ENCODE results near the gene TMX3. TPM values are rescaled to one million over a fixed set of nuclear protein-coding genes. Genes with fewer than 3 reads are reported as not detected.
A peak's percentile ranks its signal among the peaks of the same experiment; 100 is the strongest.

The TMX3 gene
- total RNA-seq, 4 donors from 2014 or later, result 19.1 to 44.0 (median 25.3) TPM

- Histone ChIP-seq H3K4me3 (no peak overlapping the region), H3K27ac (no peak overlapping the region), H3K36me3 (no peaks in the 10 kb centered on the region), H3K9me3 (no peaks in the 10 kb centered on the region), H3K27me3 (no peaks in the 10 kb centered on the region), H3K4me1 (no peaks in the 10 kb centered on the region)
- no peak for DNase-seq (ENCODE audit: low spot score in 2 of 2)
- 77% methylated on average over 1 of the region's 1 CpG for WGBS
- TF ChIP-seq EP300 (IDR thresholded peaks at IDR 0.05) (no peak), CTCF (IDR thresholded peaks at IDR 0.05) (no peak), POLR2AphosphoS5 (IDR thresholded peaks at IDR 0.05) (no peak), POLR2A (IDR thresholded peaks at IDR 0.05) (no peak)
These were observed 27.3 kb upstream of the TMX3 start for GRCh38 chr18:68742206-68742605.

GRCh38 chr18:68740966-68741365 lies 26.1 kb upstream of the TMX3 start:
- TF ChIP-seq POLR2AphosphoS5 (IDR thresholded peaks at IDR 0.05), result no peak
- TF ChIP-seq CTCF (IDR thresholded peaks at IDR 0.05), result no peak
- no peak for TF ChIP-seq POLR2A (IDR thresholded peaks at IDR 0.05)
- Histone ChIP-seq H3K27me3 (no peaks in the 10 kb centered on the region), H3K27ac (no peak overlapping the region), H3K4me1 (no peaks in the 10 kb centered on the region), H3K36me3 (no peaks in the 10 kb centered on the region), H3K9me3 (no peaks in the 10 kb centered on the region), H3K4me3 (no peak overlapping the region)
- 89% methylated on average over 1 of the region's 1 CpG for WGBS
- DNase-seq (ENCODE audit: low spot score in 2 of 2), result no peak

GRCh38 chr18:68739462-68739861 lies 24.6 kb upstream of the TMX3 start:
- Histone ChIP-seq H3K9me3 (no peaks in the 10 kb centered on the region), H3K27ac (no peak overlapping the region), H3K36me3 (no peaks in the 10 kb centered on the region), H3K4me3 (no peak overlapping the region), H3K4me1 (peaks cover 4% of the 10 kb centered on the region), H3K27me3 (no peaks in the 10 kb centered on the region)
- 88% methylated on average over 1 of the region's 1 CpG for WGBS
- TF ChIP-seq POLR2A (IDR thresholded peaks at IDR 0.05) (no peak), POLR2AphosphoS5 (IDR thresholded peaks at IDR 0.05) (no peak), EP300 (IDR thresholded peaks at IDR 0.05) (no peak), CTCF (IDR thresholded peaks at IDR 0.05) (no peak)
- no peak for DNase-seq (ENCODE audit: low spot score in 2 of 2)

- H3K36me3 ChIP-seq, result no peaks in the 10 kb centered on the region
- H3K27me3 ChIP-seq, result no peaks in the 10 kb centered on the region
- no peak overlapping the region for H3K4me3 ChIP-seq
- H3K27ac ChIP-seq, result no peak overlapping the region
- H3K4me1 ChIP-seq, result peaks cover 4% of the 10 kb centered on the region
- DNase-seq (ENCODE audit: low spot score in 2 of 2), result no peak
- TF ChIP-seq EP300 (IDR thresholded peaks at IDR 0.05) (no peak), CTCF (IDR thresholded peaks at IDR 0.05) (no peak), POLR2AphosphoS5 (IDR thresholded peaks at IDR 0.05) (no peak), POLR2A (IDR thresholded peaks at IDR 0.05) (no peak)
- H3K9me3 ChIP-seq, result no peaks in the 10 kb centered on the region
- 95% methylated on average over 5 of the region's 5 CpGs for WGBS
These were observed 23.7 kb upstream of the TMX3 start for GRCh38 chr18:68738564-68738963.

GRCh38 chr18:68735483-68736343 lies 20.8 kb upstream of the TMX3 start:
- Histone ChIP-seq H3K4me1 (peaks cover 4% of the 10 kb centered on the region), H3K27ac (no peak overlapping the region), H3K36me3 (no peaks in the 10 kb centered on the region), H3K27me3 (no peaks in the 10 kb centered on the region), H3K9me3 (no peaks in the 10 kb centered on the region), H3K4me3 (no peak overlapping the region)
- no peak for DNase-seq (ENCODE audit: low spot score in 2 of 2)
- WGBS, result 25% methylated on average over 3 of the region's 3 CpGs
- TF ChIP-seq CTCF (IDR thresholded peaks at IDR 0.05) (peak; percentile 27 to 53), POLR2AphosphoS5 (IDR thresholded peaks at IDR 0.05) (no peak)
